Endothelial cell of umbilical vein (primary cell): Measurements from ENCODE around the gene TRPM3.

Source experiments
- CTCF ChIP-seq, 2 donors: IDR thresholded peaks; 1 replicate in 1 of 2; 2 replicates in 1 of 2; pipeline ENCODE4 v1.5.1; 2011; ENCODE audit warnings: low read length in 2 of 2, mild to moderate bottlenecking in 2 of 2, moderate library complexity in 2 of 2, control low read depth in 1 of 2, inconsistent platforms in 1 of 2, low read depth in 1 of 2; ENCODE audit not compliant: insufficient read depth in 1 of 2; ENCODE audit errors: extremely low read depth in 1 of 2
- EZH2 ChIP-seq: IDR thresholded peaks from 2 replicates; pipeline ENCODE4 v1.6.1; 2012; ENCODE audit warnings: borderline replicate concordance, low read depth, mild to moderate bottlenecking, moderate library complexity, low read length, inconsistent platforms; ENCODE audit not compliant: severe bottlenecking
- MAX ChIP-seq: IDR thresholded peaks from 2 replicates; pipeline ENCODE4 v1.6.1; 2011; ENCODE audit not compliant: insufficient read depth, insufficient read length

GRCh38 chr9:70534061-70534460 is 587.4 kb downstream of the TRPM3 start:
- TF ChIP-seq CTCF (IDR thresholded peaks at IDR 0.05; ENCODE audit: extremely low read depth in 1 of 2, insufficient read depth in 1 of 2, low read depth in 1 of 2, low read length in 2 of 2) (no peak), MAX (no peak), EZH2 (no peak)
